Left ventricle myocardium inferior (tissue), 1 donor: ENCODE measurements around the gene TTC13. TPM values are rescaled to one million over a fixed set of nuclear protein-coding genes. Genes with fewer than 3 reads are reported as not detected.

Experiments
- DNase-seq: peaks from one replicate; pipeline ENCODE4 v3.0.0-alpha.2; 2020
- H3K27ac ChIP-seq: fragments of 200-600 bp; replicated peaks from 2 replicates; pipeline ENCODE4 v1.8.0; 2021
- H3K27me3 ChIP-seq: fragments of 200-600 bp; 2 replicates; pipeline ENCODE4 v1.8.0; 2021; ENCODE audit warnings: low read depth
- H3K36me3 ChIP-seq: fragments of 200-600 bp; 2 replicates; pipeline ENCODE4 v1.8.0; 2021
- H3K4me1 ChIP-seq: fragments of 200-600 bp; 2 replicates; pipeline ENCODE4 v1.8.0; 2021
- H3K4me3 ChIP-seq: fragments of 200-600 bp; 2 replicates; pipeline ENCODE4 v1.8.0; 2021; ENCODE audit warnings: mild to moderate bottlenecking, moderate library complexity
- H3K9me3 ChIP-seq: fragments of 200-600 bp; replicated peaks from 2 replicates; pipeline ENCODE4 v1.8.0; 2021
- intact Hi-C: fragments of 100-400 bp; cut with micrococcal nuclease; formaldehyde crosslinking; loops from one replicate; pipeline ENCODE4 v1.11.0; 2022
- total RNA-seq: library from RNA; stranded (reverse); fragmentation: NEBNext Ultra II Directional; extraction: Animal tissue kit (Norgen Biotek cat#: 25700); gene quantifications from one replicate; pipeline ENCODE4 v1.2.1, GENCODE V29; 2021
- TF ChIP-seq, protein P1 (sequence below): fragments of 200-600 bp; IDR thresholded peaks from 2 replicates; pipeline ENCODE4 v1.8.0; 2021; ENCODE audit warnings: antibody characterized with exemption, mild to moderate bottlenecking, borderline replicate concordance
- donor health status: DM: no; HTN: yes; CAD: no; lungs with severe emphysema.

Gene TTC13
- total RNA-seq, 1 donor from 2014 or later = 6.7 TPM

DNA sequence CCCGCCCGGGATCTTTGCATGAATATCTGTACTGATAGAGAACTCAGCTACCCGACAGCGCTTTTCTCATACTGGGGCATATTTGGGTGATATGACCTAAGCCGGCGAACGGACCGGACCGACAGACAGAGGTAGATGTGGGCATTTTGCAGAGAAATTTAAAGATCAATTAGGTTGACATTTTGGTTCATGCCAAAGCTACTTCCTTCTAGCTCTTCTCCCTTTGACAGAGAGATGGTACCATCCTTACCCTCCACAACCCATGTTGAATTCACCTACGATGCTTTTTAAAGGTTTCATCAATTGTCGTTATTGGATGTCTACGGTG, 692 bp upstream of the TTC13 start:
- H3K27me3 ChIP-seq = no peaks in the 10 kb centered on the region
- intact Hi-C loops = no loop called here

DNA sequence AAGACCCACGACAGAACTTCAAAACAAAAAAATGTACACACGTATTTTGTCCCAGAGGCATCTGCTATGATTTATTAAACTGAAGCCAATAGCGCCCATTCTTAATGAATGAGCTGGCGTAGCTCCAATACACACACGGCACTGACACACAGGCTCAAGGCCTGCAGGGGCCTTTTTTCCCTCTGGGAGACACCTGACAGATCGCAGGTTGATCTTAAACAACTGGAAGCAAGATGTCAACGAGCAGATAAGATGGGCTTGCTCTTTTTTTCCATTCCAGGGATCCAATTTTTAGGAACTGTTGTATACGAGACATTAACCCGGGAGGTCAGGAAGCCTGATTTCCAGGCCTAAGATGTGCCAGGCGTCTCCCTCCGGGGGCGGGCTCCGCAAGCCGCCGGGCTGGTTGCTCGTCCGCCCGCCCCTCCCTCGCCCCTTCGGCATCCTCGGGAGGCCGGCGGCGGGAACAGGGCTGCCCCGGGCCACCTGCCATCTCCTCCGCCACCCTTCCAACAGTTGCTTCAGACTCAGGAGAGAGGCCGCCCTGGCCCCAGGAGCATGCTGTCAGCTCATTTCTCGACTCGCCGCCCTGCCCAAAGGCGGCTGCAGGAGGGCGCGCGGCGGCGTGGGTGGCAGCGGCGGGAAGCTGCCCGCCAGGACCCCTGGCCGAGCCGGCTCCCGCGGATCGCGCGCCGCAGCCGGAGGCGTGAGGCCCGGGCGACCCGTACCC, 735 bp downstream of the TTC13 start:
- Histone ChIP-seq H3K4me1 (peaks cover 37% of the 10 kb centered on the region), H3K27me3 (no peaks in the 10 kb centered on the region), H3K36me3 (peaks cover 19% of the 10 kb centered on the region), H3K9me3 (no peaks in the 10 kb centered on the region), H3K27ac (peak overlapping the region; percentile 84), H3K4me3 (peak overlapping the region; percentile 80)
- DNase-seq = peak; percentile 23
- TF ChIP-seq, protein P1, sequence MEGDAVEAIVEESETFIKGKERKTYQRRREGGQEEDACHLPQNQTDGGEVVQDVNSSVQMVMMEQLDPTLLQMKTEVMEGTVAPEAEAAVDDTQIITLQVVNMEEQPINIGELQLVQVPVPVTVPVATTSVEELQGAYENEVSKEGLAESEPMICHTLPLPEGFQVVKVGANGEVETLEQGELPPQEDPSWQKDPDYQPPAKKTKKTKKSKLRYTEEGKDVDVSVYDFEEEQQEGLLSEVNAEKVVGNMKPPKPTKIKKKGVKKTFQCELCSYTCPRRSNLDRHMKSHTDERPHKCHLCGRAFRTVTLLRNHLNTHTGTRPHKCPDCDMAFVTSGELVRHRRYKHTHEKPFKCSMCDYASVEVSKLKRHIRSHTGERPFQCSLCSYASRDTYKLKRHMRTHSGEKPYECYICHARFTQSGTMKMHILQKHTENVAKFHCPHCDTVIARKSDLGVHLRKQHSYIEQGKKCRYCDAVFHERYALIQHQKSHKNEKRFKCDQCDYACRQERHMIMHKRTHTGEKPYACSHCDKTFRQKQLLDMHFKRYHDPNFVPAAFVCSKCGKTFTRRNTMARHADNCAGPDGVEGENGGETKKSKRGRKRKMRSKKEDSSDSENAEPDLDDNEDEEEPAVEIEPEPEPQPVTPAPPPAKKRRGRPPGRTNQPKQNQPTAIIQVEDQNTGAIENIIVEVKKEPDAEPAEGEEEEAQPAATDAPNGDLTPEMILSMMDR = no peak
- intact Hi-C loops = no loop called here

More for the DNA sequence above, 692 bp upstream of the TTC13 start:
- Histone ChIP-seq H3K27ac (peak overlapping the region; percentile 84), H3K4me3 (peak overlapping the region; percentile 80), H3K36me3 (peaks cover 19% of the 10 kb centered on the region), H3K4me1 (peaks cover 37% of the 10 kb centered on the region), H3K9me3 (no peaks in the 10 kb centered on the region)
- no peak for DNase-seq
- TF ChIP-seq, protein P1 = no peak

GRCh38 chr1:230976825-230977747, 1.6 kb downstream of the TTC13 start:
- intact Hi-C loops = no loop called here
- H3K27me3 ChIP-seq = no peaks in the 10 kb centered on the region
- H3K4me1 ChIP-seq = peaks cover 37% of the 10 kb centered on the region
- DNase-seq = no peak
- TF ChIP-seq, protein P1 = no peak
- peak overlapping the region; percentile 84 for H3K27ac ChIP-seq
- peaks cover 18% of the 10 kb centered on the region for H3K36me3 ChIP-seq
- peak overlapping the region; percentile 80 for H3K4me3 ChIP-seq
- no peaks in the 10 kb centered on the region for H3K9me3 ChIP-seq

DNA sequence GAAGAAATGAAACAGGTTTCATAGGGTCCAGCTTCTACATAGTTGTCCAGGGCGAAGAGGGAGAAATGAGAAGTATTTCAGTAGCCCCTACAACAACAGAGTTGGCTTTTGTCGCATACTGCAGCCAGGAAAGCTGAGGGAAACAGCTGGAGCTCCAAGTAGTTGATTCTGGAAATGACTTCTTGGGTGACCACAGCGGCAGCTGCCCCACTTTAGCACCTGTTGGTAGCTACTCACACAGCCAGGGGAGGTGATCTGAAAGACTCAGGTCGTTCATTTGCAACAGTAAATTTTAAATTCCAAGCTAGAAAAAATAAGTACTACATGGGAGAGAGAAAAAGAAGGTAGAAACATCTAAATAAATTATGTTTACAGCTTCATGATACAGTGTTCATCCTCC, 2.3 kb downstream of the TTC13 start:
- H3K36me3 ChIP-seq = peaks cover 12% of the 10 kb centered on the region
- H3K4me3 ChIP-seq = no peak overlapping the region
- H3K9me3 ChIP-seq = no peaks in the 10 kb centered on the region
- H3K27me3 ChIP-seq = no peaks in the 10 kb centered on the region
- no peak overlapping the region for H3K27ac ChIP-seq
- DNase-seq = no peak
- intact Hi-C loops = no loop called here
- H3K4me1 ChIP-seq = peaks cover 37% of the 10 kb centered on the region
- TF ChIP-seq, protein P1 = no peak

DNA sequence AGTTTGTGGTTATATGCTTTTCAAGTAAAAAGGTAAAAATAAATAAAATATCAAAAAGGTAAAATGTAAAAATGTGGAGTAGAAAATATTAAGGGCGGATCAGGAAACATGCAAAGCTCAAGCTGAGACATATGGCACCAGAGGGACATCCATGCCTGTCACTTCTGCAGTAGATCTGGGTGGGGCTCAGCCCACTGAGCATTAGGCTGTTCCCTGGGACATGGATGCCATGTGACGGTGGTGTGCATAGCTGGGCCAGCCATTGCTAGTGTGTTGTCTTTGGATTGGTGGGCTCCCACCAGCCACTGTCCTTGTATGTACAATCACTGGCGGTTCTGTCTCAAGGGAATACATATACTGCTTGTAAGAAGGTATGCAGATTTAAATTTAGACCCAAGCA, 3.0 kb downstream of the TTC13 start:
- H3K27me3 ChIP-seq = no peaks in the 10 kb centered on the region
- DNase-seq = no peak
- no peak overlapping the region for H3K4me3 ChIP-seq
- H3K9me3 ChIP-seq = no peaks in the 10 kb centered on the region
- TF ChIP-seq, protein P1 = no peak
- no peak overlapping the region for H3K27ac ChIP-seq
- peaks cover 6% of the 10 kb centered on the region for H3K36me3 ChIP-seq
- H3K4me1 ChIP-seq = peaks cover 37% of the 10 kb centered on the region
- intact Hi-C loops = no loop called here
